ENCODE data around the gene KPNA2. TPM values are rescaled to one million over a fixed set of nuclear protein-coding genes. Genes with fewer than 3 reads are reported as not detected.

Gene KPNA2
- total and polyA plus RNA-seq, 2 of the 13 experiments (the other 11 are each of a cell fraction or from before 2014, with no cell fraction given) = 111 to 305 TPM

DNA sequence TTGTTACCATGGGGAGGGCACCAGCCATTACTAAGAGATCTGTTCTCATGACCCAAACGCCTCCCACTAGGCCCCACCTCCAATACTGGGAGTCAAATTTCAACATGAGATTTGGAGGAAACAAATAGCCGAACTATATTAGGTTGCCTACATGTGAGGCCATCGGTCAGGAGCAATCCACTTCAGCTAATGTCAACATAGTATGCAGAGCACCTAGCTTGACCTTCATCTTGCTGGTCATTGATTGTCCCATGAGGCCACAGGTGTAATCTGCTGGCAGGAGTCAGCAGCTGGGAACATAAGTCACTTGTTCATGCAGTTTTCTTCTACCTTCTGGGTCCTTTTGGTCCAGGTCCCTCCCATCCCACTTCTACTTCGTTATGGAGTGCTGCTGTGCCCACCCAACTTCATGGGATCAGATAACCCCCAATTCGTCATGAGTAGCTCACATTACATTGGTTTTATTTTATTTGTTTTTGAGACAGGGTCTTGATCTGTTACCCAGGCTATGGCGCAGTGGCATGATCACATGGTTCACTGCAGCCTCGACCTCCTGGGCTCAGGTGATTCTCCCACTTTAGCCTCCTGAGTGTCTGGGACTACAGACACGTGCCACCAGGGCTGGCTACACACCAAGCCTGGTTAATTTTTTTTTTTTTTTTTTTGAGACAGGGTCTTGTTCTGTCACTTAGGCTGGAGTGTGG is 5.9 kb upstream of the KPNA2 start (continued):
- TF ChIP-seq, protein P1, sequence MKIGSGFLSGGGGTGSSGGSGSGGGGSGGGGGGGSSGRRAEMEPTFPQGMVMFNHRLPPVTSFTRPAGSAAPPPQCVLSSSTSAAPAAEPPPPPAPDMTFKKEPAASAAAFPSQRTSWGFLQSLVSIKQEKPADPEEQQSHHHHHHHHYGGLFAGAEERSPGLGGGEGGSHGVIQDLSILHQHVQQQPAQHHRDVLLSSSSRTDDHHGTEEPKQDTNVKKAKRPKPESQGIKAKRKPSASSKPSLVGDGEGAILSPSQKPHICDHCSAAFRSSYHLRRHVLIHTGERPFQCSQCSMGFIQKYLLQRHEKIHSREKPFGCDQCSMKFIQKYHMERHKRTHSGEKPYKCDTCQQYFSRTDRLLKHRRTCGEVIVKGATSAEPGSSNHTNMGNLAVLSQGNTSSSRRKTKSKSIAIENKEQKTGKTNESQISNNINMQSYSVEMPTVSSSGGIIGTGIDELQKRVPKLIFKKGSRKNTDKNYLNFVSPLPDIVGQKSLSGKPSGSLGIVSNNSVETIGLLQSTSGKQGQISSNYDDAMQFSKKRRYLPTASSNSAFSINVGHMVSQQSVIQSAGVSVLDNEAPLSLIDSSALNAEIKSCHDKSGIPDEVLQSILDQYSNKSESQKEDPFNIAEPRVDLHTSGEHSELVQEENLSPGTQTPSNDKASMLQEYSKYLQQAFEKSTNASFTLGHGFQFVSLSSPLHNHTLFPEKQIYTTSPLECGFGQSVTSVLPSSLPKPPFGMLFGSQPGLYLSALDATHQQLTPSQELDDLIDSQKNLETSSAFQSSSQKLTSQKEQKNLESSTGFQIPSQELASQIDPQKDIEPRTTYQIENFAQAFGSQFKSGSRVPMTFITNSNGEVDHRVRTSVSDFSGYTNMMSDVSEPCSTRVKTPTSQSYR (CRISPR knock-in tag; IDR thresholded peaks at IDR 0.05; ENCODE audit: borderline replicate concordance) = no peak
- TF ChIP-seq SRY (CRISPR knock-in tag; IDR thresholded peaks at IDR 0.05) (no peak), ATRX (CRISPR knock-in tag; IDR thresholded peaks at IDR 0.05; ENCODE audit: borderline replicate concordance) (no peak), ZNF12 (CRISPR knock-in tag; IDR thresholded peaks at IDR 0.05) (peak; percentile 74), ISL2 (CRISPR knock-in tag; IDR thresholded peaks at IDR 0.05) (peak; percentile 69; the same call in 1 of the 2 replicates), ZSCAN22 (CRISPR knock-in tag; IDR thresholded peaks at IDR 0.05) (peak; percentile 83; the same call in 1 of the 2 replicates), NFKBIZ (CRISPR knock-in tag; IDR thresholded peaks at IDR 0.05) (peak; percentile 68; the same call in 1 of the 2 replicates), ZNF878 (CRISPR knock-in tag; IDR thresholded peaks at IDR 0.05) (0 out of 2 replicates have a peak, but pooled peaks have one; percentile 28)
- TF ChIP-seq, protein P2, sequence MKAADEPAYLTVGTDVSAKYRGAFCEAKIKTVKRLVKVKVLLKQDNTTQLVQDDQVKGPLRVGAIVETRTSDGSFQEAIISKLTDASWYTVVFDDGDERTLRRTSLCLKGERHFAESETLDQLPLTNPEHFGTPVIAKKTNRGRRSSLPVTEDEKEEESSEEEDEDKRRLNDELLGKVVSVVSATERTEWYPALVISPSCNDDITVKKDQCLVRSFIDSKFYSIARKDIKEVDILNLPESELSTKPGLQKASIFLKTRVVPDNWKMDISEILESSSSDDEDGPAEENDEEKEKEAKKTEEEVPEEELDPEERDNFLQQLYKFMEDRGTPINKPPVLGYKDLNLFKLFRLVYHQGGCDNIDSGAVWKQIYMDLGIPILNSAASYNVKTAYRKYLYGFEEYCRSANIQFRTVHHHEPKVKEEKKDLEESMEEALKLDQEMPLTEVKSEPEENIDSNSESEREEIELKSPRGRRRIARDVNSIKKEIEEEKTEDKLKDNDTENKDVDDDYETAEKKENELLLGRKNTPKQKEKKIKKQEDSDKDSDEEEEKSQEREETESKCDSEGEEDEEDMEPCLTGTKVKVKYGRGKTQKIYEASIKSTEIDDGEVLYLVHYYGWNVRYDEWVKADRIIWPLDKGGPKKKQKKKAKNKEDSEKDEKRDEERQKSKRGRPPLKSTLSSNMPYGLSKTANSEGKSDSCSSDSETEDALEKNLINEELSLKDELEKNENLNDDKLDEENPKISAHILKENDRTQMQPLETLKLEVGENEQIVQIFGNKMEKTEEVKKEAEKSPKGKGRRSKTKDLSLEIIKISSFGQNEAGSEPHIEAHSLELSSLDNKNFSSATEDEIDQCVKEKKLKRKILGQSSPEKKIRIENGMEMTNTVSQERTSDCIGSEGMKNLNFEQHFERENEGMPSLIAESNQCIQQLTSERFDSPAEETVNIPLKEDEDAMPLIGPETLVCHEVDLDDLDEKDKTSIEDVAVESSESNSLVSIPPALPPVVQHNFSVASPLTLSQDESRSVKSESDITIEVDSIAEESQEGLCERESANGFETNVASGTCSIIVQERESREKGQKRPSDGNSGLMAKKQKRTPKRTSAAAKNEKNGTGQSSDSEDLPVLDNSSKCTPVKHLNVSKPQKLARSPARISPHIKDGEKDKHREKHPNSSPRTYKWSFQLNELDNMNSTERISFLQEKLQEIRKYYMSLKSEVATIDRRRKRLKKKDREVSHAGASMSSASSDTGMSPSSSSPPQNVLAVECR (CRISPR knock-in tag; IDR thresholded peaks at IDR 0.05; ENCODE audit: borderline replicate concordance) = peak; percentile 55; the same call in 1 of the 2 replicates
- TF ChIP-seq, protein P3, sequence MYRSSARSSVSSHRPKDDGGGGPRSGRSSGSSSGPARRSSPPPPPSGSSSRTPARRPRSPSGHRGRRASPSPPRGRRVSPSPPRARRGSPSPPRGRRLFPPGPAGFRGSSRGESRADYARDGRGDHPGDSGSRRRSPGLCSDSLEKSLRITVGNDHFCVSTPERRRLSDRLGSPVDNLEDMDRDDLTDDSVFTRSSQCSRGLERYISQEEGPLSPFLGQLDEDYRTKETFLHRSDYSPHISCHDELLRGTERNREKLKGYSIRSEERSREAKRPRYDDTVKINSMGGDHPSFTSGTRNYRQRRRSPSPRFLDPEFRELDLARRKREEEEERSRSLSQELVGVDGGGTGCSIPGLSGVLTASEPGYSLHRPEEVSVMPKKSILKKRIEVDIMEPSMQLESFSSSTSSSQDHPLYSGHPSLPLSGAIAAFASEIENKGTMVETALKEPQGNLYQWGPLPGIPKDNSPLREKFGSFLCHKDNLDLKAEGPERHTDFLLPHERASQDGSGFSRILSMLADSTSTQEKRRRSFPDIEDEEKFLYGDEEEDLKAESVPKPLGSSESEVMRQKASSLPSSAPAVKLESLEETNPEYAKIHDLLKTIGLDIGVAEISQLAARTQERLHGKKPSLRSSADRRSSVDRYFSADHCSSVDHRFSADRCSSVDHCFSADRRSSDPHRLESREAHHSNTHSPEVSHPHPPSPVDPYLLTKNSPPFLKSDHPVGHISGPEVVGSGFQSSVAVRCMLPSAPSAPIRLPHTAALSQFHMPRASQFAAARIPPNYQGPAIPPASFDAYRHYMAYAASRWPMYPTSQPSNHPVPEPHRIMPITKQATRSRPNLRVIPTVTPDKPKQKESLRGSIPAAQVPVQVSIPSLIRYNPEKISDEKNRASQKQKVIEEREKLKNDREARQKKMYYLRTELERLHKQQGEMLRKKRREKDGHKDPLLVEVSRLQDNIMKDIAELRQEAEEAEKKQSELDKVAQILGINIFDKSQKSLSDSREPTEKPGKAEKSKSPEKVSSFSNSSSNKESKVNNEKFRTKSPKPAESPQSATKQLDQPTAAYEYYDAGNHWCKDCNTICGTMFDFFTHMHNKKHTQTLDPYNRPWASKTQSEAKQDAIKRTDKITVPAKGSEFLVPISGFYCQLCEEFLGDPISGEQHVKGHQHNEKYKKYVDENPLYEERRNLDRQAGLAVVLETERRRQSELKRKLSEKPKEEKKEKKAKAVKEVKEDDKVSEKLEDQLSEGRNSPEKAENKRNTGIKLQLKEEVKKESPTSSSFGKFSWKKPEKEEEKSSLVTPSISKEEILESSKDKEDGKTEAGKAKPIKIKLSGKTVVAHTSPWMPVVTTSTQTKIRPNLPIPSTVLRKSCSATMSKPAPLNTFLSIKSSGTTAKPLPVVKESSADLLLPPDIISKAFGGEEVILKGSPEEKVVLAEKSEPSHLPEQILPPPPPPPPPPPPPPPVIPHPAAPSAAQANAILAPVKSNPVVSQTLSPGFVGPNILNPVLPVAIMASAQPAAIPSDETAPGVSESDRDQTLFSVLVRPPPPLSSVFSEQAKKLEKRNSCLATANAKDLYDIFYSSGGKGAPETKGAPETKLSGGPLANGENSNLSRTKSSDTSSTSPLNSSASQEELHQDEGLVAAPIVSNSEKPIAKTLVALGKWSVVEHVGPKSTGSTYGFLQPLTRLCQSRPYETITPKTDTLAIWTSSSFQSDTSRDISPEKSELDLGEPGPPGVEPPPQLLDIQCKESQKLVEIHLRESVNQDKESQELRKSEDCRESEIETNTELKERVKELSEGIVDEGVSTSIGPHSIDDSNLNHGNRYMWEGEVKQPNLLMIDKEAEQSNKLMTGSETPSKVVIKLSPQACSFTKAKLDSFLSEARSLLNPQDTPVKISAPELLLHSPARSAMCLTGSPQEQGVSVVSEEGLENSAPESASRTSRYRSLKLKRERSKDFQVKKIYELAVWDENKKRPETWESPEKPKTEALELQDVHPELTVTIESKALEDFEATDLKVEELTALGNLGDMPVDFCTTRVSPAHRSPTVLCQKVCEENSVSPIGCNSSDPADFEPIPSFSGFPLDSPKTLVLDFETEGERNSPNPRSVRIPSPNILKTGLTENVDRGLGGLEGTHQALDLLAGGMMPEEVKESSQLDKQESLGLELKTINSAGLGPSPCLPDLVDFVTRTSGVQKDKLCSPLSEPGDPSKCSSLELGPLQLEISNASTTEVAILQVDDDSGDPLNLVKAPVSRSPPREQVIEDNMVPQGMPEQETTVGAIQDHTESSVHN (CRISPR knock-in tag; IDR thresholded peaks at IDR 0.05) = no peak

Measured in HepG2 (cell line).